Tracheal epithelial cell (primary cell): ENCODE results near the gene TMCO2. TPM values are rescaled to one million over a fixed set of nuclear protein-coding genes. Genes with fewer than 3 reads are reported as not detected.

Experiments used
- total RNA-seq: library from RNA; depleted of rRNA; stranded (reverse); fragments of >200 nt; gene quantifications from 2 replicates; pipeline ENCODE4 v1.2.1, GENCODE V29; 2014

Gene TMCO2
- 0.96 TPM in 1 of 2 replicates, not detected in the other for total RNA-seq

DNA sequence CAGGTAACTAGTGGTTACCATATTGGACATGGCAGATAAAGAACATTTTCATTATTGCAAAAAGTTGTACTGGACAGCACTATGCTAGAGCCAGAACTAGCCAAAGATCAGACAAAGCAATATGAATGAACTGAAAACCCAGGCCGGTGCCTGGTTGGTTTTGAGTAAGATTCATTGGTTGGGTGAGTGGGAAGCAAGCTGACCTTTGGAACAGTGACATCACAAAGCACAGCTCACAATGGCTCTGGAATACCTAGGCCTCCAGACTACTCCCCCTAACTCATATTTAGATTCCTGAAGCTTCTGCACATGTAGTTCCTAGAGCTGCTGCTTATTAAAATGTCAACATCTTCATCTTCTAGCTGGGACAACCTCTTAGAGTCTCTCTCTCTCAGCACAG, at the start of gene TMCO2:
TMCO2 (plus strand) TSS at position 283 of the 400 bp plus-strand sequence; CDS start at position 340, 57 bp downstream.

DNA sequence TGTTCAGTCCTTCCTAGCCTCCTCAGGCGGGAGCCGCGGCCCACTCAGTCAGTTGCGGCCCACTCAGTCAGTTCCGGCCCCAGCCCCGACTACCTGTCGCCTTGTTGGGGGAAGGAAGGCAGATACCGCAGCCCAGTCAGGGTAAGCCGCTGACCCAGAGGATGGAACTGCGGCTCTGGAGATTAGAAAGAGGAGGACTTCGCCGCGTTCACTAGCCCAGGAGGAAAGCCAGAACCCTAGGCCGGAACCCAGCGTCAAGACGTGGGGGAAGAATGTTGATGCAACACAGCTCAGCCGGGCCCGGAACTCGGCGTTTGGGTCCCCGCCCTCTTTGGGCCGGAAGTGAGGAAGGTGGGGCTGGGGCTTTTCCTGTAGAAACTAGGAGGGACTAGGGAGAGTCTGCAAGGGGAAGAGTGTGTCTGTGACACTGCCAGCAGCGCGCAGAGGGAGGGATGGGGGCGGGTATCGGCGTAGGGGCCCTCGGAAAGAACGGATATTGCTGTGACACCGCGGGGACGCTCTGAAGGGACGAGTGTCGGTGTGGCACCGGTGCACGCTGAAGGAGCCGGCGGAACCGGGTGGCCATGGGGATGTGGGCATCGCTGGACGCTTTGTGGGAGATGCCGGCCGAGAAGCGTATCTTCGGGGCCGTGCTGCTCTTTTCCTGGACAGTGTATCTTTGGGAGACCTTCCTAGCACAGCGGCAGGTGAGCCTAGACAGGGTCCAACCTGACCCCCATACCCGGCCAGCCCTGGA, 10.1 kb downstream of the TMCO2 start, which contains the start of gene ZMPSTE24:
ZMPSTE24 (plus strand) TSS at position 549 of the 757 bp plus-strand sequence; CDS start at position 585, 36 bp downstream.

Other genes starting within 250 kb of the TMCO2 start
- gene CAP1, start 207.2 kb upstream of the TMCO2 start, total RNA-seq, result 301 and 621 TPM in 2 replicates
- 30.1 and 31.1 TPM in 2 replicates for gene PPT1, start 150.7 kb upstream of the TMCO2 start, total RNA-seq
- 30.1 and 37.1 TPM in 2 replicates for gene RLF, start 86.5 kb upstream of the TMCO2 start, total RNA-seq
- gene ZMPSTE24, start 10.3 kb downstream of the TMCO2 start, total RNA-seq, result 71.8 and 73.0 TPM in 2 replicates
- gene COL9A2, start 69.3 kb downstream of the TMCO2 start, total RNA-seq, result 0.96 TPM in 1 of 2 replicates, not detected in the other
- gene SMAP2, start 125.8 kb downstream of the TMCO2 start, total RNA-seq, result 5.1 and 6.2 TPM in 2 replicates
- gene ZFP69B, start 202.5 kb downstream of the TMCO2 start, total RNA-seq, result 1.9 and 2.2 TPM in 2 replicates
- 2.4 and 2.6 TPM in 2 replicates for gene ZFP69, start 229.4 kb downstream of the TMCO2 start, total RNA-seq